CD4-positive, alpha-beta T cell (primary cell): Measurements from ENCODE around the gene RXRA. TPM values are rescaled to one million over a fixed set of nuclear protein-coding genes. Genes with fewer than 3 reads are reported as not detected.

Experiments
- ATAC-seq: fragments of 200-7000 bp; cut with Tn5 transposase; one replicate; pipeline ENCODE4 v1.10.0; 2022; ENCODE audit warnings: mild to moderate bottlenecking; ENCODE audit not compliant: poor library complexity
- CTCF ChIA-PET: fragments of 350-600 bp; sonication (Branson Sonifier 250); formaldehyde crosslinking; loops from one replicate; lab custom pipeline; 2021; ENCODE audit warnings: antibody characterized with exemption, inconsistent platforms; lab: Charles Lee
- POLR2A ChIA-PET: fragments of 350-600 bp; sonication (Branson Sonifier 250); formaldehyde crosslinking; loops from one replicate; lab custom pipeline; 2021; ENCODE audit warnings: antibody characterized with exemption, inconsistent platforms; lab: Charles Lee
- DNase-seq, 14 experiments: peaks; one replicate each; pipeline ENCODE4 v3.0.0-alpha.2; 2013 to 2020; ENCODE audit warnings: mixed read lengths in 2 of 14
- H3K27ac ChIP-seq, 2 donors: one replicate each; pipeline versions ENCODE4 v1.5.1 to v1.7.0; 2013; ENCODE audit warnings: low read length in 2 of 2, low read depth in 1 of 2, mild to moderate bottlenecking in 1 of 2
- H3K27me3 ChIP-seq, 2 experiments: 1 replicate in 1 of 2; 2 replicates in 1 of 2; pipeline versions ENCODE4 v1.6.1 to v1.7.0; 2013; ENCODE audit warnings: low read length in 2 of 2, control low read depth in 1 of 2, mild to moderate bottlenecking in 1 of 2, moderate library complexity in 1 of 2; ENCODE audit not compliant: insufficient read depth in 2 of 2, control insufficient read depth in 1 of 2
- H3K36me3 ChIP-seq: one replicate; pipeline ENCODE4 v1.6.1; 2013; ENCODE audit warnings: low read length, control low read depth; ENCODE audit not compliant: insufficient read depth
- H3K4me1 ChIP-seq: one replicate; pipeline ENCODE4 v1.6.1; 2013; ENCODE audit warnings: low read length, control low read depth; ENCODE audit not compliant: insufficient read depth
- H3K4me3 ChIP-seq: one replicate; pipeline ENCODE4 v1.5.1; 2013; ENCODE audit warnings: mild to moderate bottlenecking, low read length, moderate library complexity
- H3K9me3 ChIP-seq, 2 experiments: 1 replicate in 1 of 2; 2 replicates in 1 of 2; pipeline versions ENCODE4 v1.6.1 to v1.7.0; 2013; ENCODE audit warnings: low read length in 2 of 2, mild to moderate bottlenecking in 2 of 2, control low read depth in 1 of 2, moderate library complexity in 1 of 2; ENCODE audit not compliant: control insufficient read depth in 1 of 2, insufficient read depth in 1 of 2
- H3K27ac Mint-ChIP-seq: one replicate; pipeline ENCODE4 v1.8.0; 2020; ENCODE audit warnings: mixed read lengths
- H3K27me3 Mint-ChIP-seq: one replicate; pipeline ENCODE4 v1.8.0; 2021; ENCODE audit warnings: mixed read lengths
- H3K36me3 Mint-ChIP-seq: one replicate; pipeline ENCODE4 v1.8.0; 2021; ENCODE audit warnings: low read depth, mixed read lengths
- H3K4me1 Mint-ChIP-seq: one replicate; pipeline ENCODE4 v1.8.0; 2021; ENCODE audit warnings: low read depth, mixed read lengths
- H3K4me3 Mint-ChIP-seq: one replicate; pipeline ENCODE4 v1.8.0; 2020; ENCODE audit warnings: mild to moderate bottlenecking, mixed read lengths
- H3K9me3 Mint-ChIP-seq: one replicate; pipeline ENCODE4 v1.8.0; 2020; ENCODE audit warnings: mixed read lengths
- intact Hi-C, 2 experiments: fragments of 100-400 bp; cut with DNase I in 1 of 2; cut with micrococcal nuclease in 1 of 2; formaldehyde crosslinking; loops; one replicate each; pipeline versions ENCODE4 v1.15.1 to v1.9.0; 2023 to 2025; cut with DNase I, micrococcal nuclease
- total RNA-seq, 174 experiments: library from RNA in 2 of 174; stranded (reverse) in 2 of 174; gene quantifications; one replicate each; pipeline ENCODE4 v1.2.3 and lab custom pipeline; 2021 to 2026
- TF ChIP-seq, protein P1 (sequence below): fragments of 200-600 bp; IDR thresholded peaks from one replicate; pipeline ENCODE4 v1.8.0; 2022; ENCODE audit warnings: antibody characterized with exemption, mild to moderate bottlenecking

RXRA gene
- total RNA-seq, 2 experiments from 2014 or later: 7.3 to 8.4 TPM

DNA sequence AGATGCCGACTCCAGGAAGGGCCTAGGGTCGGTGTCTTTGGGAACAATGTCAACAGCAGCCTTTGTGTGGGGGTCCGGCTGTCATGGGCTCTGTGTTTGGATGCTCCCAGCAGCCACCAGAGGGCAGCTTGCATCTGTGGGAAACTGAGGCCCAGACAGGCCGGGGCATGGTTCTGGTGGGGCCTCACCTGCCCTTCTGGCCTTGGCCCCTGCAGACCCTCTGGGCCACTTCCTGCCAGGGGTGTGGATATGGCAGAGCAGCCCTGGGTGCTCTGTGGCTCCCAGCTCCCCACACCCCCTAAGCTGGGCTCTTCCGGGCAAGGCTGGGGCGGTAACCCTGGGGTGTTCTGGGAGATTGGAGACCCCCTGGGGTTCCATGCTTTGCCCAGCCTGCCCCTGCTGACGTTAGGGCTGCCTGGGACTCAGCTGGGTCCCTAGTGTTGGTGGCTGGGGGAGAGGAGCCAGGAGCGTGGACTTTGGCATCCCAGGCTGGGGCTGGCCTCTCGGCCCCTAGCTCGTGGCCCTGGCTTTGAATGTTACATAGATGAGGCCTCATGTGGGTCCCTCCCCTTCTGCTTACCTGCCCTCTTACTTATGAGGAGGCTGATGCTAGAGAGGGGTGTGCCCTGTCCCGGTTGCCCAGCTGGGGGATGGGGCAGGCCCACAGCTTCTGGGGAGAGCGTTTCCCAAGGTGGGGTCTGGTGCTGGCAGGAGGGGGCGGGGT is 38.3 kb downstream of the RXRA start:
- ChIA-PET CTCF (interaction anchor here (1.2 kb wide), 1 partner anchor 79 kb away, joined by 4 read pairs; no protein-coding TSS in a partner anchor), POLR2A (no interaction called here)
- no peak overlapping the region for H3K27ac ChIP-seq
- no peak overlapping the region for H3K4me3 ChIP-seq
- no peaks in the 10 kb centered on the region for H3K27me3 ChIP-seq
- H3K27ac Mint-ChIP-seq: no peak overlapping the region
- TF ChIP-seq, protein P1, sequence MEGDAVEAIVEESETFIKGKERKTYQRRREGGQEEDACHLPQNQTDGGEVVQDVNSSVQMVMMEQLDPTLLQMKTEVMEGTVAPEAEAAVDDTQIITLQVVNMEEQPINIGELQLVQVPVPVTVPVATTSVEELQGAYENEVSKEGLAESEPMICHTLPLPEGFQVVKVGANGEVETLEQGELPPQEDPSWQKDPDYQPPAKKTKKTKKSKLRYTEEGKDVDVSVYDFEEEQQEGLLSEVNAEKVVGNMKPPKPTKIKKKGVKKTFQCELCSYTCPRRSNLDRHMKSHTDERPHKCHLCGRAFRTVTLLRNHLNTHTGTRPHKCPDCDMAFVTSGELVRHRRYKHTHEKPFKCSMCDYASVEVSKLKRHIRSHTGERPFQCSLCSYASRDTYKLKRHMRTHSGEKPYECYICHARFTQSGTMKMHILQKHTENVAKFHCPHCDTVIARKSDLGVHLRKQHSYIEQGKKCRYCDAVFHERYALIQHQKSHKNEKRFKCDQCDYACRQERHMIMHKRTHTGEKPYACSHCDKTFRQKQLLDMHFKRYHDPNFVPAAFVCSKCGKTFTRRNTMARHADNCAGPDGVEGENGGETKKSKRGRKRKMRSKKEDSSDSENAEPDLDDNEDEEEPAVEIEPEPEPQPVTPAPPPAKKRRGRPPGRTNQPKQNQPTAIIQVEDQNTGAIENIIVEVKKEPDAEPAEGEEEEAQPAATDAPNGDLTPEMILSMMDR: no peak
- H3K4me1 ChIP-seq: peaks cover 14% of the 10 kb centered on the region
- no peaks in the 10 kb centered on the region for H3K9me3 ChIP-seq
- DNase-seq (peak in 1 of 14 experiments; percentile 21), ATAC-seq (no peak)
- no peaks in the 10 kb centered on the region for H3K36me3 ChIP-seq
- intact Hi-C loops: loop anchor here in 1 of 2 experiments (2.0 kb wide), 1 partner anchor 78 kb away; no protein-coding TSS in a partner anchor
- no peaks in the 10 kb centered on the region for H3K9me3 Mint-ChIP-seq
- no peaks in the 10 kb centered on the region for H3K27me3 Mint-ChIP-seq
- H3K4me3 Mint-ChIP-seq: no peak overlapping the region
- no peaks in the 10 kb centered on the region for H3K36me3 Mint-ChIP-seq
- H3K4me1 Mint-ChIP-seq: peaks cover 4% of the 10 kb centered on the region

DNA sequence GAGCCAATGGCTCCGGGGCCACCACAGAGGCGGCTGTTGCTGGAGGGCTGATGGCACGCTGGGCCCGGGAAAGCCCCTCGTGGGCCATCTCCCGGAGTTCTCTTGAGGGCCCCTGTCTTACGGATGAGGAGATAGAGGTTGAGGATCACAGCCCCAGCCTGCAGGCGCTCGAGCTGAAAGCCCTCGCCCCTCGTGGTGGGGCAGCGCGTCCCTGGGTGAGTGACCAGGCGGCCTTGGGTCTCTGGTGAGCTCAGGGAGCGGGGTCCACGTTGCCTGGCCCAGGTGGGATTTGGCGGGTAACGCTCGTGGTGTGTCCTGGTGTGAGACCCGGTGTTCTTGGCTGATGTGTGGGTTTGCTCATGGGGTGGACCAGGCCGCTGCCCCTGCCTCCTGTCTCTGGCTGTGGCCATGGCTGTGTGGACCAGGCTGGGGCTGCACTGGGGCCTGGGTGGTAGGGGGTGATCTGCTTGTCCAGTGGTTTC is 38.9 kb downstream of the RXRA start:
- ATAC-seq (no peak), DNase-seq (no peak)
- peaks cover 4% of the 10 kb centered on the region for H3K4me1 Mint-ChIP-seq
- TF ChIP-seq, protein P1: no peak
- Histone ChIP-seq H3K27me3 (no peaks in the 10 kb centered on the region), H3K4me3 (no peak overlapping the region), H3K4me1 (peaks cover 14% of the 10 kb centered on the region), H3K36me3 (no peaks in the 10 kb centered on the region), H3K27ac (no peak overlapping the region), H3K9me3 (no peaks in the 10 kb centered on the region)
- intact Hi-C loops: loop anchor here in 1 of 2 experiments (2.0 kb wide), 1 partner anchor 78 kb away; no protein-coding TSS in a partner anchor
- no peaks in the 10 kb centered on the region for H3K27me3 Mint-ChIP-seq
- no peaks in the 10 kb centered on the region for H3K36me3 Mint-ChIP-seq
- no peak overlapping the region for H3K27ac Mint-ChIP-seq
- no peak overlapping the region for H3K4me3 Mint-ChIP-seq
- ChIA-PET CTCF (interaction anchor here (1.2 kb wide), 1 partner anchor 78 kb away, joined by 4 read pairs; no protein-coding TSS in a partner anchor), POLR2A (no interaction called here)
- no peaks in the 10 kb centered on the region for H3K9me3 Mint-ChIP-seq

DNA sequence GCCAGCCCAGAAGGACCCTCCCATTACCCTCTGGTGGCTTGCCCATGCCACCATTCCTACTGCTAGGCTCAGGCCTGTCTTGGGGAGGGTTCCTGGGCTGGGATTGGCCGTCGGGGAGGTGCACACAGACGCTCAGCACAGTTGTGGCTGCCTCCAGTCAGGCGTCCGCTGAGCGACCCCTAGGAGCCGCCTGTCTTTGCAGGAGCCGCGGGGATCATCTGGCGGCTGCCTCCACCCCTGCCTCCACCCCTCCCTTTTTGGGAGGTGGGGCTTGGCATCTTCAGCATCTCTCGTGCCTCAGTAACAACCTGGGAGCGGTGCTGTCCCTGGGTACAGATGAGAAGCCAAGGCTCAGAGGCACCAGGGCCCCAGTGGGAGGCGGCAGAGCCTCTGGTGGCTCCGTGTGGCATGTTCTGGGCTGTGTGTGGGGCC is 39.6 kb downstream of the RXRA start:
- Mint-ChIP-seq H3K27ac (no peak overlapping the region), H3K36me3 (no peaks in the 10 kb centered on the region), H3K27me3 (no peaks in the 10 kb centered on the region), H3K4me3 (no peak overlapping the region), H3K4me1 (peaks cover 4% of the 10 kb centered on the region), H3K9me3 (no peaks in the 10 kb centered on the region)
- Histone ChIP-seq H3K36me3 (no peaks in the 10 kb centered on the region), H3K4me3 (no peak overlapping the region), H3K4me1 (peaks cover 15% of the 10 kb centered on the region), H3K27ac (no peak overlapping the region), H3K9me3 (no peaks in the 10 kb centered on the region), H3K27me3 (no peaks in the 10 kb centered on the region)
- TF ChIP-seq, protein P1: no peak
- no peak for DNase-seq
- CTCF ChIA-PET: no interaction called here
- POLR2A ChIA-PET: no interaction called here
- intact Hi-C loops: loop anchor here in 1 of 2 experiments (2.0 kb wide), 1 partner anchor 77 kb away; no protein-coding TSS in a partner anchor
- peak; percentile 21 for ATAC-seq
